ENCODE data around the gene NKAIN2. TPM values are rescaled to one million over a fixed set of nuclear protein-coding genes. Genes with fewer than 3 reads are reported as not detected.

NKAIN2 gene
- total and polyA plus RNA-seq, 9 of the 15 experiments (the other 6 are each of a cell fraction or from before 2014, with no cell fraction given) = not detected

GRCh38 chr6:123925350-123925749 lies 121.7 kb downstream of the NKAIN2 start:
- 0% methylated on average over 1 of the region's 1 CpG for WGBS (ENCODE audit: insufficient coverage, low coverage, missing lambda C conversion rate)
- Histone ChIP-seq H3K79me2 (ENCODE audit: control insufficient read depth, insufficient read depth, low read length) (no peaks in the 10 kb centered on the region), H3K36me3 (ENCODE audit: control insufficient read depth, insufficient read depth, low read length) (no peaks in the 10 kb centered on the region), H4K20me1 (replicated peaks; ENCODE audit: control insufficient read depth, insufficient read depth, low read length) (no peaks in the 10 kb centered on the region), H3K4me3 (no peak overlapping the region), H3K27ac (ENCODE audit: extremely low read depth, low read depth, low read length) (no peak overlapping the region), H3K9me1 (ENCODE audit: control insufficient read depth, insufficient read depth, low read length) (no peaks in the 10 kb centered on the region), H3K4me1 (replicated peaks in 1 of 2; ENCODE audit: control insufficient read depth in 2 of 2, insufficient read depth in 2 of 2, low read length in 2 of 2) (no peaks in the 10 kb centered on the region), H3K27me3 (ENCODE audit: control insufficient read depth in 2 of 2, insufficient read depth in 2 of 2, low read length in 2 of 2) (no peaks in the 10 kb centered on the region), H2AFZ (ENCODE audit: low read depth, low read length) (no peak overlapping the region), H3K9ac (ENCODE audit: insufficient read depth in 1 of 2, low read depth in 2 of 2, low read length in 2 of 2) (no peak overlapping the region), H3K4me2 (ENCODE audit: insufficient read depth, low read length) (no peak overlapping the region), H3K9me3 (replicated peaks; ENCODE audit: control insufficient read depth, insufficient read depth, low read depth, low read length) (no peaks in the 10 kb centered on the region)
- ATAC-seq (no peak), FAIRE-seq (no peak), DNase-seq (ENCODE audit: extremely low read depth in 1 of 4, low spot score in 3 of 4) (no peak)
- ChIA-PET POLR2A (no interaction called here), CTCF (ENCODE audit: low intra/inter-chr PET ratio) (no interaction called here)
- intact Hi-C loops (cut with micrococcal nuclease) = no loop called here
- no peak for TF ChIP-seq RFX5 (IDR thresholded peaks at IDR 0.05; ENCODE audit: low read depth, low read length)
- no TSS peak for BruUV-seq (replicated peaks)
- in situ Hi-C loops (cut with MboI) = no loop called here

- intact Hi-C loops (cut with micrococcal nuclease) (no loop called here), in situ Hi-C loops (cut with MboI) (no loop called here)
- Histone ChIP-seq H3K4me2 (ENCODE audit: insufficient read depth, low read length) (no peak overlapping the region), H3K27ac (ENCODE audit: extremely low read depth, low read depth, low read length) (no peak overlapping the region), H3K4me1 (replicated peaks in 1 of 2; ENCODE audit: control insufficient read depth in 2 of 2, insufficient read depth in 2 of 2, low read length in 2 of 2) (no peaks in the 10 kb centered on the region), H3K9ac (ENCODE audit: insufficient read depth in 1 of 2, low read depth in 2 of 2, low read length in 2 of 2) (no peak overlapping the region), H3K79me2 (ENCODE audit: control insufficient read depth, insufficient read depth, low read length) (no peaks in the 10 kb centered on the region), H3K36me3 (ENCODE audit: control insufficient read depth, insufficient read depth, low read length) (no peaks in the 10 kb centered on the region), H3K4me3 (no peak overlapping the region), H4K20me1 (replicated peaks; ENCODE audit: control insufficient read depth, insufficient read depth, low read length) (no peaks in the 10 kb centered on the region), H3K27me3 (ENCODE audit: control insufficient read depth in 2 of 2, insufficient read depth in 2 of 2, low read length in 2 of 2) (no peaks in the 10 kb centered on the region), H2AFZ (ENCODE audit: low read depth, low read length) (no peak overlapping the region), H3K9me3 (replicated peaks; ENCODE audit: control insufficient read depth, insufficient read depth, low read depth, low read length) (no peaks in the 10 kb centered on the region), H3K9me1 (ENCODE audit: control insufficient read depth, insufficient read depth, low read length) (no peaks in the 10 kb centered on the region)
- WGBS (ENCODE audit: insufficient coverage, low coverage, missing lambda C conversion rate) = 0% methylated on average over 1 of the region's 1 CpG
- TF ChIP-seq HNRNPL (IDR thresholded peaks at IDR 0.05; ENCODE audit: low read depth, low read length) (no peak), RBM15 (IDR thresholded peaks at IDR 0.05; ENCODE audit: insufficient read depth, low read length) (no peak), CEBPB (tag; IDR thresholded peaks at IDR 0.05) (no peak), ZBTB7A (IDR thresholded peaks at IDR 0.05; ENCODE audit: borderline replicate concordance, control insufficient read depth, low read depth, low read length) (no peak), ZNF311 (CRISPR knock-in tag; IDR thresholded peaks at IDR 0.05) (no peak)
- TF ChIP-seq, protein P1, sequence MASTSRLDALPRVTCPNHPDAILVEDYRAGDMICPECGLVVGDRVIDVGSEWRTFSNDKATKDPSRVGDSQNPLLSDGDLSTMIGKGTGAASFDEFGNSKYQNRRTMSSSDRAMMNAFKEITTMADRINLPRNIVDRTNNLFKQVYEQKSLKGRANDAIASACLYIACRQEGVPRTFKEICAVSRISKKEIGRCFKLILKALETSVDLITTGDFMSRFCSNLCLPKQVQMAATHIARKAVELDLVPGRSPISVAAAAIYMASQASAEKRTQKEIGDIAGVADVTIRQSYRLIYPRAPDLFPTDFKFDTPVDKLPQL (IDR thresholded peaks at IDR 0.05; ENCODE audit: extremely low read depth, insufficient read length) = no peak
- ChIA-PET CTCF (ENCODE audit: low intra/inter-chr PET ratio) (no interaction called here), POLR2A (interaction anchor here (0.5 kb wide), 1 partner anchor 238 kb away, joined by 4 read pairs; no protein-coding TSS in a partner anchor)
- BruUV-seq (replicated peaks) = no TSS peak
- DNase-seq (ENCODE audit: extremely low read depth in 1 of 4, low spot score in 3 of 4) (no peak), ATAC-seq (no peak), FAIRE-seq (no peak)
Observed at GRCh38 chr6:123925842-123926399, 122.3 kb downstream of the NKAIN2 start.
